HG03342 (cell line): ENCODE results near the gene SCLY.

Experiments
- ATAC-seq: cut with Tn5 transposase; IDR thresholded peaks from one replicate; pipeline ENCODE4 v1.9.1; 2021; ENCODE audit warnings: mild to moderate bottlenecking, moderate library complexity; ENCODE audit not compliant: unreplicated experiment

SCLY gene

GRCh38 chr2:238124488-238125126, 63.8 kb downstream of the SCLY start:
- ATAC-seq = no peak

- ATAC-seq = no peak
Measured at GRCh38 chr2:238125127-238125885, 64.5 kb downstream of the SCLY start.

- no peak for ATAC-seq
Measured at GRCh38 chr2:238126338-238126737, 65.5 kb downstream of the SCLY start.

GRCh38 chr2:238126775-238127164, 66.0 kb downstream of the SCLY start:
- no peak for ATAC-seq

DNA sequence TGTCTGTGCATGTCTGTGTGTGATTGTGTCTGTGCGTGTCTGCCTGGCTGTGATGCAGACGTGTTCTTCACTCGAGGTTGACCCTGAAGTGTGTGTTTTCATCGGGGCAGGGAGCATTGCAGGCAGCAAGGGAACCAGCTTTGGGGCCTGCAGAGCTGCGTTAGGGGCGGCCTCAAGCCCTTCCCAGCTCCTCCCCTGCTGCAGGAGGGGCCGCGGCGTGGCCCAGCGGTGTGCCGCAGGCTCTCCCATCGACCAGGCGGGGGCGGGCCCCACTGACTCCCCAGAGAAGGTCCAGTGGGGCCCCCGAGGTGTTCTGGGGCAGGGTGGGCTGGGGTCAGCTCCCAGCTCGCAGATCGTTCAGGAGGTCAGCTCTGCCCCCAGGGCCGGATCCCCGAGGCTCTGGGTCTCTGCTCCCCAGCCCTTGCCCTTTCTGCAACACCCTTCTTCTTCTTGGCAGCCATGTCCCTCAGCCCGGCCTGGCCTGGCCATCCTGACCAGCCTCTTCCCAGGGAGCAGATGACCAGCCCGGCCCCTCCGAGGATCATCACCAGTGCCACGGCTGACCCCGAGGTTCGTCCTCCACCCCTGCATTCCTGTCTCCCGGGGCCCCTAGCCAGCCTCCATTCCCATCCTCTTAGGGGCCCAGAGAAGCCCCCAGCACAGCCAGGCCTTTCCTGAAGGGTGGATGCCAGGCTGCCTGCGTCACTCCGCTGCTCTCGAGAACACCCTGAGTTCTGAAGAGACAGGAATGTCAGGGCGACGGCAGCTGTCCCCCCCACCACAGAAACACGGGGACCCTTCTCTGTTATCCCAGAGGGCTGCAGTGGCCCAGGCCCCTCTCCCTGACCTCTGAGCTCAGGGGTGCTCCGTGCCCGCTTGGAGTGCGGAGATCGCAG, 66.6 kb downstream of the SCLY start:
- peak; percentile 50 for ATAC-seq

DNA sequence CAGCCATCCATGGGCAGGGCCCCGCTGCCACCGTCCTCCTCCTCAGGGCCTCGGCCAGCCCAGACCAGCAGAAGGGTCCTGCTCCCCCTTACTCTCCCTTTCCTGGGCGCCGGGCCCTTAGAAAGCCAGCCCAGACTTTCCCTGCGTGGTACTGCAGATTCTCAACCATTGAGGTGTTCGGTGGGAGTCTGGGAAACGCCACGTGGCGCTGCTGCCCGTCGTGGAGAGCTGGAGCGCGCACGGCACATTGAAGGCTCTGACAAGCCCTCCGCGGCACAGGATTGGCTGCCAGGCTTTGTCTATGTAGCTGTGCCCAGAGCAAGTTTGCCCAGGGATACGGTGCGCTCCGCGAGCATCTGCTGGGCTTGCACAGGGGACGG, 67.2 kb downstream of the SCLY start:
- no peak for ATAC-seq

DNA sequence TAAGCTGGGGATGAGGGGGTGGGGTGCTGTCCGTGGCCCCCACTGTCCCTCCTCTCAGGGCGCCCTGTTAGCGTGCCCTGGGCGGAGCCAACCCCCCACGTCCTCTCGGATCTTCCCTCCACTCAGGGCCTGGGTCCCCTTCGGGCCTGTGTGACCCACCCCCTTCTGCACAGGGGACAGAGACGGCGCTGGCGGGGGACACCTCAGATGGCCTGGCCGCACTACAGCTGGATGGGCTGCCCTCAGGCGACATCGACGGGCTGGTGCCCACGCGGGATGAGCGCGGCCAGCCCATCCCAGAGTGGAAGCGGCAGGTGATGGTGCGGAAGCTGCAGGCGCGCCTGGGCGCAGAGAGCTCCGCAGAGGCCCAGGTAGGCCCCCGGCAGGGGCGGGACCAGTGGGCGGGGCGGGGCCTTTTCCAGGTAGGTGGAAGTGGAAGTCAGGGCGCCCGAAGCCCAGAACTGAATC, 67.8 kb downstream of the SCLY start:
- ATAC-seq = no peak

DNA sequence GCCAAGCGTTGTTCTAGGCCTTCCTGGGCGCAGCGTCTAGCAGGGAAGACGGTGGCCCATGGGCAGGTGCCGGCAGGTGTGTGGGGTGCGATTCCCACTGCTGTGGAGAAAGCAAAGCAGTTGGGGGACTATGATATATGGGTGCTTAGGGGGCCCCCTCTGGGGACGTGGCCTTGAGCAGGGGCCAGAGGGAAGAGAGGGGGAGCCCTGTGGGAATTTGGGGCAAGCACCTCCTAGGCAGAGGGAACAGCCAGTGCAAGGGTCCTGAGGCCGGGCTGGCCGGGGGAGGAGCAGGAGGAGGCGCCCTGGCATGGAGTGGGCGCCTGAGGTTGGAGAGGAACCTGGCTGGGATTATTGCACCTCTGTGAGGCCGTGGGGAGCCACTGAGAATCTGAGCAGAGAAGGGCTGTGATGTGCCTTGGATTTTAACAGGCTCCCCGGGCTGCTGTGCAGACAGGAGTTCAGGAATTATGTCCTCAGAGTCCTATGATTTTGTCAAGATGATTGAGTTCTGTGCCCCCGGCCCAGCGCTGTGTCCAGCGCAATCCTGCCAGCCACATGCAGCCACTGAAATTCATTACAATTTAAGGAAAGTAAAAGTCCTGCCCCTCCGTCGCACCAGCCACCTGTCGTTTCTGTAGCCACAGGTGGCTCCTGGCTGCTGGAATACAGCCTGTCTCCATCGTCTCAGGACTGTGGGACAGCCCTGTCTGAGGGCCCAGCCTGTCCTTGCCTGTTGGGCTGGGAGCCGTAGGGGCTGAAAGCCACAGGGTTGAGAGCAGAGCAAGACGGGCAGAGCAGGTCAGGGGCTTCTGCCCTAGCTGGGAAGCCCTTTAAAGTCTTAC, 68.6 kb downstream of the SCLY start:
- no peak for ATAC-seq

DNA sequence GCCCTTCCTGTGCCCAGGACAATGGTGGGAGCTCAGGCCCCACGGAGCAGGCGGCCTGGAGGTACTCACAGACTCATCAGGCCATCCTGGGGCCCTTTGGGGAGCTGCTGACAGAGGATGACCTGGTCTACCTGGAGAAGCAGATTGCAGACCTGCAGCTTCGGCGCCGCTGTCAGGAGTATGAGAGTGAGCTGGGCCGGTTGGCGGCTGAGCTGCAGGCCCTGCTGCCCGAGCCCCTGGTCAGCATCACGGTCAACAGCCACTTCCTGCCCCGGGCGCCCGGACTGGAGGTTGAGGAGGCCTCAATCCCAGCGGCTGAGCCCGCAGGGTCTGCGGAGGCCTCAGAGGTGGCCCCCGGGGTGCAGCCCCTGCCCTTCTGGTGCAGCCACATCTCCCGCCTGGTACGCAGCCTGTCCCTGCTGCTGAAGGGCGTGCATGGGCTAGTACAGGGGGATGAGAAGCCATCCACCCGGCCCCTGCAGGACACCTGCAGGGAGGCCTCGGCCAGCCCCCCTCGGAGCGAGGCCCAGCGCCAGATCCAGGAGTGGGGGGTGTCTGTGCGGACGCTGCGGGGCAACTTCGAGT, 69.4 kb downstream of the SCLY start:
- no peak for ATAC-seq

DNA sequence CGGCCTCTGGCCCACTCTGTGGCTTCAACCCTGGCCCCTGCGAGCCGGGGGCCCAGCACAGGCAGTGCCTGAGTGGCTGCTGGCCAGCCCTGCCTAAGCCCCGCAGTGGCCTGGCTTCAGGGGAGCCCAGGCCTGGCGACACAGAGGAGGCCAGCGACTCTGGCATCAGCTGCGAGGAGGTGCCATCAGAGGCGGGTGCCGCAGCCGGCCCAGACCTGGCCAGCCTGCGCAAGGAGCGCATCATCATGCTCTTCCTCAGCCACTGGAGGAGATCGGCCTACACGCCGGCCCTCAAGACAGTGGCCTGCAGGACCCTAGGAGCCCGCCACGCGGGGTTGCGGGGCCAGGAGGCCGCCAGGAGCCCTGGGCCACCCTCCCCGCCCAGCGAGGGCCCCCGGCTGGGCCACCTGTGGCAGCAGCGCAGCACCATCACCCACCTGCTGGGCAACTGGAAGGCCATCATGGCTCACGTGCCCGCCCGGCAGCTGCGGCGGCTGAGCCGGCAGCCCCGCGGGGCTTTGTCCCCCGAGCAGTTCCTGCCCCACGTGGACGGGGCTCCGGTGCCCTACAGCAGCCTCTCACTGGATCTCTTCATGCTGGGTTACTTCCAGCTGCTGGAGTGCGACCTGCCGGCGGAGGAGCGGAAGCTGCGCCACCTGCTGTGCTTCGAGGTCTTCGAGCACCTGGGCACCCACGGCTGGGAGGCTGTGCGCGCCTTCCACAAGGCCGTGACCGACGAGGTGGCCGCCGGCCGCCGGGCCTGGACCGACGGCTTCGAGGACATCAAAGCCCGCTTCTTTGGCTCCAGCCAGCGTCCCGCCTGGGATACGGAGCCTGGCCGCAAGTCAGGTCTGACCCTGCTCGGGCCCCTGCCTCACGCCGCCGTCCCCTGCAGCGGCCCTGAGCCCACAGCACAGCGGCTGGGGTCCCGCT, 70.2 kb downstream of the SCLY start:
- no peak for ATAC-seq

GRCh38 chr2:238131761-238132462, 71.1 kb downstream of the SCLY start:
- ATAC-seq = no peak

DNA sequence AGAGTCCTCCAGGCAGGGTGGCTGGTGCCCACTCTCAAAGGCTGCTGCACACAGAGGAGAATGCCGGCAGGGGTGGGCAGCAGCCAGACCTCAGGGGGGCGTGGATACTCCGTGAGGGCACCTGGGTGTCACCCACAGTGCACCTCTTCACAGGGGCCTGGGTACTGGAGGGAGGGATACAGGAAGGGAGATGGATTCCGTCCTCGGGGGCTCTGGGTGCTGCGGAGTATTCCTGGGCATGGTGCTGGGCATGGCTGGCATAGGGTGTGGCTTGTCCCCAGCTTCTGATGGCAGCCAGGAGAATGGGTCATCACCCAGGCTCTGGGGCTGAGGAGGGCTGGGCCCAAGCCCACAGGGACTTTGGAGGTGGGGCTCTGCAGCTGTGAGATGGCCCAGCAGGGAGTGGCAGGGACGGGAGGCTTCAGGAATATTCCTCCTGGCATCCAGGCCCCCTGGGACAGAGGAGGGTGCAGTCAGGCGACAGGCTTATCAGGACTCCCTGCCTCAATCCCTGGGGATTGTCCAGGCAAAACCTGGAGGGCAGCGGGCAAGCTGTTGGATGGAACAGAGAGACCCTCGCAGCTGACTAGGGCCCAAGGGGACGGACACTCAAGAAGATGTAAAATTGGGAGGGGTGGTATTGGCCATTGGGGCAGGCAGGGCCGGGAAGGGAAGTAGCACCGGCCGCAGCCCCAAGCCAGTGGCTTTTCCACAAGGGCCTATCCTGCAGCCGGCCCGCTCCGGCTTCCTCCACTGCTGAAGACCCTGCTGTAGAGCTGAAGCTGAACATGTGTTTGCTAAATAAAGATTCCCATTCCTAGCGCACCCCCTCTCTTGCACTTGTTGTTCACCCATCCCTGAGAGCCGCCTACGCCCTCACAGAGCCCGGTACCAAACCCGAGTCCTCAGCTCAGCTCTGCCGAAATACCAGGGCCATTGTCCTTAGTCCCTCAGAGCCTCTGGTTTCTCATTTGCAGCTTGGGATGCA, 72.0 kb downstream of the SCLY start:
- no peak for ATAC-seq

DNA sequence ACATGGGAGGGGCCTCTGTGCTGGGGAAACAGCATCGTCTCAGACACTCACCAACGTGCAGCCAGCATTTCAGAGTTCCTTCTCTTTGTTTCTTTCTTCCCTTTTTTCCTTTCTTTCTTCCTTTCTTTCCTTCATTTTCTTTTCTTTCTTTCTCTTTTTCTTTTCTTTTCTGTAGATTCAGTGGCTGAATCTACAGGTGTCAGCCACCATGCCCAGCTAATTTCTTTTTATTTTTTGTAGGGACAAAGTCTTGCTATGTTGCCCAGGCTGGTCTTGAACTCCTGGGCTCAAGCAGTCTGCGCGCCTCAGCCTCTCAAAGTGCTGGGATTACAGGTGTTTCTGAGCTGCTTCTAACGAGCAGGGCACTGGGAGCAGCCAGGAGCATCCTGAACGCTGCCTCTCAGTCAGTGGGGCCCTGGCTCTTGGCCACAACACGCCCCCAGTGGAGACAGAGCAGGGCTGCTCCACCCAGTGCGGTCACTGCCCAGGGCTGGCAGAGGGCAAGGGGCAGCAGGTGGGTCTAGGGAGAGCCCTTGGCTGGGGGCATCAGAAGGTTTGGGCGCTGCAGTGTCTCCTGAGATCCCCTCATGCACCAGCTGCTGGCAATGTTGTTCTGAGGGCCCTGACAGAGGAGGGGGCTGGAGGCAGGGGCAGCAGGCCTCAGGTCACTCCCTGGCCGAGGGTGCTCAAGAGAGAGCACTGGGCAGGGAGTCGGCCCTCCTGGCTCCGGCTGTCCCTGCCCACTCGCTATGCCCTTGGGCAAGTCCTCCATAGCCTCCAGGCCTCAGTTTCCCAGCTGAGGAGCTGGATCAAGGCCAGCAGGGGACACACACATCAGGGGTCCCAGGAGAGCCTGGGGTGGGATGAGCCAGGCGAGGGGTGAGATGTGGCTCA, 72.9 kb downstream of the SCLY start:
- ATAC-seq = no peak

DNA sequence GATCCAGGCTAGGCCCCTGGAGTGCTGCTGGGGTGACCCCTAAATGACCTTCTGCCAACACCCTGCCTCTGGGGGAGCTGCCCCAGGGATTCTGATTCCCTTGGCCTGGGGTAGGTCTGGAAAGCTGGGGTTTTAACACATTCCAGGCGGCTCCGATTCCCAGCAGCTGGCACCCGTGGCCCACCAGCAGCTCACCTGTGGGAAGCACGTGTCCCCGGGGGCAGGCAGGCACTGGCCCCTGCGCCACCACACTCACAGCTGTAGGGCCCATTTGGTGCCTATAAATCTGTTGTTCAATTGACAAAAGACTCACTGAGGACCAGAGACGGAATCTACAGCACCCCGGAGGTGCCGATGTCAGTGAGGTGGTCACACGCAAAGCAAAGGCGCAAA, 73.6 kb downstream of the SCLY start:
- ATAC-seq = no peak

- no peak for ATAC-seq
Measured at GRCh38 chr2:238135601-238136150, 74.9 kb downstream of the SCLY start.
